Right cardiac atrium (tissue), 5 donors: ENCODE measurements around the gene NSUN2. TPM values are rescaled to one million over a fixed set of nuclear protein-coding genes. Genes with fewer than 3 reads are reported as not detected.

Source experiments
- polyA plus RNA-seq: library from polyadenylated mRNA; stranded (reverse); fragments of 200-250 nt; gene quantifications from one replicate; pipeline ENCODE4 v1.2.3, GENCODE V29; 2013
- total RNA-seq, 4 donors: library from RNA; stranded (reverse); fragmentation: NEBNext Ultra II Directional; extraction: Animal tissue kit (Norgen Biotek cat#: 25700); gene quantifications; one replicate each; pipeline ENCODE4 v1.2.1, GENCODE V29; 2021
- donor health status: healthy with polysubstance abuse.
- donor health status: DM: no; HTN: yes; CAD: no.
- donor health status: DM: no; HTN: no; CAD: no.
- donor health status: DM: no; HTN: yes; CAD: no; lungs with severe emphysema.
- donor health status: DM: yes; HTN: yes; CAD: no.

The NSUN2 gene
- total and polyA plus RNA-seq, 5 donors: 23.7 to 31.2 (median 27.0) TPM

Other genes with a start within 250 kb of the NSUN2 start
- gene UBE2QL1, start 184.2 kb downstream of the NSUN2 start, total RNA-seq: 10 to 100 TPM in 3 of 4 donors, 1 to 10 TPM in 1; 5.5 to 16.7 (median 14.8) TPM
- 9.3 TPM for gene UBE2QL1, start 184.2 kb downstream of the NSUN2 start, polyA plus RNA-seq
- gene SRD5A1, start 396 bp upstream of the NSUN2 start, total RNA-seq: 1 to 10 TPM; 2.8 to 3.0 (median 2.9) TPM
- 1.4 TPM for gene SRD5A1, start 396 bp upstream of the NSUN2 start, polyA plus RNA-seq
- gene TENT4A, start 80.4 kb upstream of the NSUN2 start, total RNA-seq: 10 to 100 TPM; 11.2 to 14.5 (median 12.3) TPM
- 4.7 TPM for gene TENT4A, start 80.4 kb upstream of the NSUN2 start, polyA plus RNA-seq